GM23248 (cell line): ENCODE measurements around the gene RSPH10B2.
"Not testable (repeated sequence)": the region's sequence is repeated elsewhere in the genome, so short reads cannot be mapped to it uniquely, and the experiment has no call there.

ENCODE experiments used
- EZH2 ChIP-seq: fragments of 200-600 bp; sonication (generic); IDR thresholded peaks from 2 replicates; pipeline ENCODE4 v1.6.1; 2018; ENCODE audit warnings: antibody characterized with exemption, mild to moderate bottlenecking; ENCODE audit not compliant: insufficient read depth, poor library complexity, severe bottlenecking
- EZH2phosphoT487 ChIP-seq: fragments of 200-600 bp; sonication (generic); IDR thresholded peaks from 2 replicates; pipeline ENCODE4 v1.6.1; 2018; ENCODE audit warnings: antibody characterized with exemption, moderate library complexity, mild to moderate bottlenecking, low read depth; ENCODE audit not compliant: insufficient read depth

- TF ChIP-seq EZH2, EZH2phosphoT487: not testable (repeated sequence)
Observed at GRCh38 chr7:6825236-6826125, 71.6 kb downstream of the RSPH10B2 start.
